Ascending aorta (tissue), 2 donors: Measurements from ENCODE around the gene NAA38. TPM values are rescaled to one million over a fixed set of nuclear protein-coding genes. Genes with fewer than 3 reads are reported as not detected.

Source experiments
- DNase-seq, 2 donors: peaks; one replicate each; pipeline ENCODE4 v3.0.0-alpha.2; 2019; ENCODE audit warnings: low spot score in 2 of 2
- H3K27ac ChIP-seq, 2 donors: fragments of 200-600 bp; sonication (generic); one replicate each; pipeline ENCODE4 v1.5.1; 2016 to 2017; ENCODE audit warnings: mild to moderate bottlenecking in 1 of 2
- H3K27me3 ChIP-seq: fragments of 200-600 bp; sonication (generic); one replicate; pipeline ENCODE4 v1.5.1; 2017
- H3K36me3 ChIP-seq, 2 donors: fragments of 200-600 bp; sonication (generic); one replicate each; pipeline ENCODE4 v1.5.1; 2016
- H3K4me1 ChIP-seq, 2 donors: fragments of 200-600 bp; sonication (generic); one replicate each; pipeline ENCODE4 v1.5.1; 2016 to 2017; ENCODE audit warnings: mild to moderate bottlenecking in 1 of 2
- H3K4me3 ChIP-seq, 2 donors: fragments of 200-600 bp; sonication (generic); one replicate each; pipeline ENCODE4 v1.5.1; 2016 to 2017; ENCODE audit warnings: mild to moderate bottlenecking in 1 of 2
- H3K9me3 ChIP-seq, 2 donors: fragments of 200-600 bp; sonication (generic); one replicate each; pipeline ENCODE4 v1.5.1; 2016
- CTCF ChIP-seq, 3 experiments: fragments of 200-600 bp in 2 of 3; fragments of 450-650 bp in 1 of 3; sonication (generic) in 2 of 3; IDR thresholded peaks; one replicate each; pipeline ENCODE4 v1.5.1; 2016 to 2019; ENCODE audit warnings: antibody characterized with exemption in 3 of 3, mild to moderate bottlenecking in 1 of 3, moderate library complexity in 1 of 3
- intact Hi-C: fragments of 100-400 bp; cut with DNase I; formaldehyde crosslinking; loops from one replicate; pipeline ENCODE4 v1.15.1; 2023
- total RNA-seq: library from RNA; depleted of rRNA; stranded (reverse); fragments of >200 nt; gene quantifications from one replicate; pipeline ENCODE4 v1.1.0, GENCODE V29; 2016

The NAA38 gene
- total RNA-seq, 1 donor from 2014 or later: 59.0 TPM

DNA sequence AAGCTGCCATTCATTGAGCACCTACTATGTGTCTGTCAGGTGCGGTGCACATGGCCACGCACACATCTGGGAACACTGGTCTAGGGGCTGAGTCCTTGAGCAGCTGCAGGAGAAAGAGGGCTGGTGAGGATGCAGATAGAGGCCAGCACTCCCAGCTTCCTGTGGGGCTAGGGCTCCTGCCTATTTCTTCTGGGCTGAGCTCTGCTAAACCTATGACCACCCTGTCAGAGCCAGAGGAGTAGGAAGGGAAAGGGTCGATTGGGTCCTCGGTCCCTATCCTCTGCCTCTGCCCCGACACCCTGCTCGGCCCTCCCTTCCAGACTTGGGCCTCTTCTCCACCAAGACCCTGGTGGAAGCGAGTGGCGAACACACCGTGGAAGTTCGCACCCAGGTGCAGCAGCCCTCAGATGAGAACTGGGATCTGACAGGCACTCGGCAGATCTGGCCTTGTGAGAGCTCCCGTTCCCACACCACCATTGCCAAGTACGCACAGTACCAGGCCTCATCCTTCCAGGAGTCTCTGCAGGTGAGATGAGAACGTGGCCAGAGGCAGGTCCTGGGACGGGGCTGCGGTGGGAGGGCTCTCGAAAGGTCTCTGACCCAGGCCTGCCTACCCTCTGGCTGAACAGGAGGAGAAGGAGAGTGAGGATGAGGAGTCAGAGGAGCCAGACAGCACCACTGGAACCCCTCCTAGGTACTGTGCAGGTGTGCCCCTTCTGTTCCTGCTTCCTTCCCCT lies 6.5 kb downstream of the NAA38 start:
- peaks cover 8 to 13% of the 10 kb centered on the region in 2 donors for H3K4me1 ChIP-seq
- TF ChIP-seq CTCF (IDR thresholded peaks at IDR 0.05): no peak
- H3K36me3 ChIP-seq: peaks cover 42 to 64% of the 10 kb centered on the region in 2 donors
- no peak for DNase-seq
- no peak overlapping the region for H3K27ac ChIP-seq
- intact Hi-C loops: loop anchor here (1.0 to 10.0 kb wide), 3 partner anchors 29 to 366 kb away; partner anchors contain the start of genes POLR2A and SLC35G6
- H3K27me3 ChIP-seq: no peaks in the 10 kb centered on the region
- H3K4me3 ChIP-seq: no peak overlapping the region
- H3K9me3 ChIP-seq: no peaks in the 10 kb centered on the region

GRCh38 chr17:7849751-7850504 lies 7.4 kb downstream of the NAA38 start:
- no peak for TF ChIP-seq CTCF (IDR thresholded peaks at IDR 0.05)
- Histone ChIP-seq H3K27ac (no peak overlapping the region), H3K27me3 (no peaks in the 10 kb centered on the region), H3K36me3 (peaks cover 42 to 64% of the 10 kb centered on the region in 2 donors), H3K4me3 (no peak overlapping the region), H3K4me1 (peaks cover 10 to 13% of the 10 kb centered on the region in 2 donors), H3K9me3 (no peaks in the 10 kb centered on the region)
- no peak for DNase-seq
- intact Hi-C loops: loop anchor here (10.0 kb wide), 3 partner anchors 235 to 835 kb away; partner anchors contain the start of genes FXR2, POLR2A, RNASEK and SLC35G6

- Histone ChIP-seq H3K4me3 (no peak overlapping the region), H3K4me1 (peaks cover 10 to 13% of the 10 kb centered on the region in 2 donors), H3K27me3 (no peaks in the 10 kb centered on the region), H3K36me3 (peaks cover 42 to 64% of the 10 kb centered on the region in 2 donors), H3K9me3 (no peaks in the 10 kb centered on the region), H3K27ac (no peak overlapping the region)
- intact Hi-C loops: loop anchor here (10.0 kb wide), 2 partner anchors 234 to 834 kb away; partner anchors contain the start of genes FXR2 and RNASEK
- DNase-seq: no peak
- no peak for TF ChIP-seq CTCF (IDR thresholded peaks at IDR 0.05)
These were observed 8.1 kb downstream of the NAA38 start for GRCh38 chr17:7849130-7849750.

GRCh38 chr17:7848739-7849129 lies 8.6 kb downstream of the NAA38 start:
- intact Hi-C loops: loop anchor here (10.0 kb wide), 2 partner anchors 234 to 834 kb away; partner anchors contain the start of genes FXR2 and RNASEK
- peaks cover 42 to 60% of the 10 kb centered on the region in 2 donors for H3K36me3 ChIP-seq
- H3K4me3 ChIP-seq: no peak overlapping the region
- TF ChIP-seq CTCF (IDR thresholded peaks at IDR 0.05): no peak
- H3K27me3 ChIP-seq: no peaks in the 10 kb centered on the region
- H3K9me3 ChIP-seq: no peaks in the 10 kb centered on the region
- H3K27ac ChIP-seq: no peak overlapping the region
- peak in 1 of 2 donors; percentile 64 for DNase-seq
- H3K4me1 ChIP-seq: peaks cover 10 to 13% of the 10 kb centered on the region in 2 donors

GRCh38 chr17:7848131-7848579 lies 9.2 kb downstream of the NAA38 start:
- H3K27ac ChIP-seq: no peak overlapping the region
- intact Hi-C loops: loop anchor here (10.0 kb wide), 2 partner anchors 233 to 833 kb away; partner anchors contain the start of genes FXR2 and RNASEK
- TF ChIP-seq CTCF (IDR thresholded peaks at IDR 0.05): no peak
- H3K36me3 ChIP-seq: peaks cover 42 to 55% of the 10 kb centered on the region in 2 donors
- DNase-seq: peak in 1 of 2 donors; percentile 57
- H3K4me3 ChIP-seq: no peak overlapping the region
- H3K4me1 ChIP-seq: peaks cover 10 to 13% of the 10 kb centered on the region in 2 donors
- H3K27me3 ChIP-seq: no peaks in the 10 kb centered on the region
- no peaks in the 10 kb centered on the region for H3K9me3 ChIP-seq
